B cell (primary cell): ENCODE results near the gene DPP4. TPM values are rescaled to one million over a fixed set of nuclear protein-coding genes. Genes with fewer than 3 reads are reported as not detected.

ENCODE experiments used
- ATAC-seq: fragments of 200-7000 bp; cut with Tn5 transposase; one replicate; pipeline ENCODE4 v1.10.0; 2021; ENCODE audit warnings: low read depth, mild to moderate bottlenecking, moderate number of reproducible peaks, moderate library complexity
- CTCF ChIA-PET: fragments of 350-600 bp; sonication (Branson Sonifier 250); formaldehyde crosslinking; loops from one replicate; lab custom pipeline; 2021; ENCODE audit warnings: antibody characterized with exemption, inconsistent platforms; lab: Charles Lee
- POLR2A ChIA-PET: fragments of 350-600 bp; sonication (Branson Sonifier 250); formaldehyde crosslinking; loops from one replicate; lab custom pipeline; 2021; ENCODE audit warnings: antibody characterized with exemption; lab: Charles Lee
- DNase-seq: peaks from one replicate; pipeline ENCODE4 v3.0.0; 2013
- H2AFZ ChIP-seq: 2 replicates; pipeline ENCODE4 v1.6.1; 2012; ENCODE audit warnings: mild to moderate bottlenecking, low read depth, low read length; ENCODE audit not compliant: insufficient read depth, poor library complexity, severe bottlenecking
- H3K27ac ChIP-seq, 2 donors: 1 replicate in 1 of 2; 2 replicates in 1 of 2; pipeline ENCODE4 v1.5.1; 2012 to 2013; ENCODE audit warnings: low read length in 2 of 2, mild to moderate bottlenecking in 2 of 2, moderate library complexity in 1 of 2
- H3K27me3 ChIP-seq, 4 experiments: fragments of 200-600 bp in 1 of 4; sonication (generic) in 1 of 4; replicated peaks in 1 of 4; 1 replicate in 2 of 4; 2 replicates in 2 of 4; pipeline versions ENCODE4 v1.6.1 to v1.7.0; 2013 to 2016; ENCODE audit warnings: low read length in 3 of 4, mild to moderate bottlenecking in 2 of 4, mixed read lengths in 1 of 4, moderate library complexity in 1 of 4; ENCODE audit not compliant: insufficient read depth in 4 of 4, control insufficient read depth in 3 of 4; ENCODE audit errors: control extremely low read depth in 1 of 4
- H3K36me3 ChIP-seq, 2 experiments: replicated peaks in 1 of 2; 1 replicate in 1 of 2; 2 replicates in 1 of 2; pipeline versions ENCODE4 v1.6.1 to v1.7.1; 2013; ENCODE audit warnings: low read length in 1 of 2; ENCODE audit not compliant: insufficient read depth in 2 of 2, control insufficient read depth in 1 of 2; ENCODE audit errors: control extremely low read depth in 1 of 2, extremely low read depth in 1 of 2
- H3K4me1 ChIP-seq, 2 donors: fragments of 200-600 bp in 1 of 2; sonication (generic) in 1 of 2; 1 replicate in 1 of 2; 2 replicates in 1 of 2; pipeline versions ENCODE4 v1.5.1 to v1.6.1; 2013 to 2017; ENCODE audit warnings: low read length in 2 of 2; ENCODE audit not compliant: control insufficient read depth in 2 of 2, insufficient read depth in 2 of 2
- H3K4me2 ChIP-seq: replicated peaks from 2 replicates; pipeline ENCODE3; 2012; ENCODE audit warnings: mild to moderate bottlenecking, low read depth, low read length; ENCODE audit not compliant: poor library complexity, severe bottlenecking
- H3K4me3 ChIP-seq, 5 experiments: fragments of 200-600 bp in 1 of 5; sonication (generic) in 1 of 5; 1 replicate in 3 of 5; 2 replicates in 2 of 5; pipeline versions ENCODE4 v1.5.1 to v1.7.0; 2011 to 2016; ENCODE audit warnings: low read length in 4 of 5, mild to moderate bottlenecking in 4 of 5, low read depth in 2 of 5, control low read depth in 1 of 5, moderate library complexity in 1 of 5; ENCODE audit not compliant: insufficient read depth in 1 of 5; ENCODE audit errors: control extremely low read depth in 1 of 5, extremely low read depth in 1 of 5
- H3K79me2 ChIP-seq: fragments of 200-600 bp; sonication (generic); one replicate; pipeline ENCODE4 v1.6.0; 2016; ENCODE audit warnings: low read length; ENCODE audit not compliant: control insufficient read depth, insufficient read depth
- H3K9ac ChIP-seq: fragments of 200-600 bp; sonication (generic); 2 replicates; pipeline ENCODE4 v1.6.1; 2017; ENCODE audit warnings: mild to moderate bottlenecking, low read length, moderate library complexity
- H3K9me3 ChIP-seq, 3 donors: one replicate each; pipeline versions ENCODE4 v1.6.1 to v1.7.1; 2013; ENCODE audit warnings: low read length in 2 of 3; ENCODE audit not compliant: control insufficient read depth in 2 of 3, insufficient read depth in 1 of 3; ENCODE audit errors: control extremely low read depth in 1 of 3
- H4K20me1 ChIP-seq: 2 replicates; pipeline ENCODE4 v1.6.0; 2012; ENCODE audit warnings: mild to moderate bottlenecking, low read length; ENCODE audit not compliant: insufficient read depth, control insufficient read depth, poor library complexity, severe bottlenecking
- H3K27ac Mint-ChIP-seq: one replicate; pipeline ENCODE4 v1.8.0; 2021; ENCODE audit warnings: mixed read lengths
- H3K27me3 Mint-ChIP-seq: one replicate; pipeline ENCODE4 v1.8.0; 2021; ENCODE audit warnings: mixed read lengths
- H3K4me1 Mint-ChIP-seq: one replicate; pipeline ENCODE4 v1.8.0; 2021; ENCODE audit warnings: mixed read lengths
- H3K4me3 Mint-ChIP-seq: one replicate; pipeline ENCODE4 v1.8.0; 2021; ENCODE audit warnings: mixed read lengths
- H3K9me3 Mint-ChIP-seq: one replicate; pipeline ENCODE4 v1.8.0; 2022; ENCODE audit warnings: mixed read lengths; ENCODE audit not compliant: insufficient read depth
- EZH2 ChIP-seq: IDR thresholded peaks from 2 replicates; pipeline ENCODE4 v1.6.1; 2012; ENCODE audit warnings: borderline replicate concordance, low read depth, mild to moderate bottlenecking, moderate library complexity, low read length; ENCODE audit not compliant: insufficient read depth, poor library complexity, severe bottlenecking
- WGBS: methylation state at CpG from one replicate; pipeline ENCODE4 v1.1.5; 2013; ENCODE audit warnings: missing lambda C conversion rate; ENCODE audit not compliant: insufficient coverage; 5-methylcytosine and 5-hydroxymethylcytosine counted together
- intact Hi-C: fragments of 100-400 bp; cut with micrococcal nuclease; formaldehyde crosslinking; loops from one replicate; pipeline ENCODE4 v1.10.0; 2022
- polyA plus RNA-seq: library from polyadenylated mRNA; depleted of rRNA; stranded (reverse); fragments of >200 nt; gene quantifications from 2 replicates; pipeline ENCODE4 v1.2.3, GENCODE V29; 2012
- total RNA-seq, 2 donors: library from RNA; stranded (reverse); fragments of 120-200 nt in 1 of 2; gene quantifications; 1 replicate in 1 of 2; 2 replicates in 1 of 2; pipeline versions ENCODE4 v1.2.3 to v1.2.4, GENCODE V29; 2013 to 2022
- TF ChIP-seq, protein P1 (sequence below): fragments of 200-600 bp; IDR thresholded peaks from one replicate; pipeline ENCODE4 v1.8.0; 2022; ENCODE audit warnings: antibody characterized with exemption, mild to moderate bottlenecking

DPP4 gene
- total and polyA plus RNA-seq, 2 donors (not counting 1 experiment from before 2014, with no cell fraction given) = 0.18 to 1.2 TPM

DNA sequence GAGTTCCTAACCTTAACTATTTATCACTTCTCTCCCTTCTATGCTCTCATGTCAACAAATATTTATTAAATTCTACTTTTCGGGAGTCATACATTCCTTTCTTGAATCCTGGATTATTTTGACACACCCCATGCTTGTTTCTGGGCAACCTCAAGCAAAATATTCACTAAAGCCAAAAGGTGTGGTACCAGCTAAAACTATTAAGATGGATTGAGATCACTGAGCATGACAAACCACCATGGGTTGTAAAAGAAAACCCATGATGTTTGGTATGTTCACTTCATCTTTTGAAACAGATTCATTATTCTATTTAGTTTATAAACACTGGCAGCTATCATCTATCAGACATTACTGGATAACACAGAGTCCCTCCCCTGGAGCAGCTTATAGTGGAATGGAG lies 32.5 kb downstream of the DPP4 start:
- no peaks in the 10 kb centered on the region for H3K9me3 Mint-ChIP-seq
- no peak overlapping the region for H2AFZ ChIP-seq
- no peaks in the 10 kb centered on the region for H3K4me1 Mint-ChIP-seq
- WGBS = no CpG with 5 or more reads among the region's 1 CpG
- H3K27me3 ChIP-seq = no peaks in the 10 kb centered on the region
- H3K36me3 ChIP-seq = no peaks in the 10 kb centered on the region
- no peak overlapping the region for H3K4me3 Mint-ChIP-seq
- H3K79me2 ChIP-seq = no peaks in the 10 kb centered on the region
- ChIA-PET CTCF (no interaction called here), POLR2A (no interaction called here)
- H4K20me1 ChIP-seq = no peaks in the 10 kb centered on the region
- H3K4me2 ChIP-seq = no peak overlapping the region
- H3K9me3 ChIP-seq = no peaks in the 10 kb centered on the region
- H3K27ac ChIP-seq = no peak overlapping the region
- peaks cover 4% of the 10 kb centered on the region for H3K27me3 Mint-ChIP-seq
- ATAC-seq (no peak), DNase-seq (no peak)
- no peak overlapping the region for H3K27ac Mint-ChIP-seq
- TF ChIP-seq, protein P1, sequence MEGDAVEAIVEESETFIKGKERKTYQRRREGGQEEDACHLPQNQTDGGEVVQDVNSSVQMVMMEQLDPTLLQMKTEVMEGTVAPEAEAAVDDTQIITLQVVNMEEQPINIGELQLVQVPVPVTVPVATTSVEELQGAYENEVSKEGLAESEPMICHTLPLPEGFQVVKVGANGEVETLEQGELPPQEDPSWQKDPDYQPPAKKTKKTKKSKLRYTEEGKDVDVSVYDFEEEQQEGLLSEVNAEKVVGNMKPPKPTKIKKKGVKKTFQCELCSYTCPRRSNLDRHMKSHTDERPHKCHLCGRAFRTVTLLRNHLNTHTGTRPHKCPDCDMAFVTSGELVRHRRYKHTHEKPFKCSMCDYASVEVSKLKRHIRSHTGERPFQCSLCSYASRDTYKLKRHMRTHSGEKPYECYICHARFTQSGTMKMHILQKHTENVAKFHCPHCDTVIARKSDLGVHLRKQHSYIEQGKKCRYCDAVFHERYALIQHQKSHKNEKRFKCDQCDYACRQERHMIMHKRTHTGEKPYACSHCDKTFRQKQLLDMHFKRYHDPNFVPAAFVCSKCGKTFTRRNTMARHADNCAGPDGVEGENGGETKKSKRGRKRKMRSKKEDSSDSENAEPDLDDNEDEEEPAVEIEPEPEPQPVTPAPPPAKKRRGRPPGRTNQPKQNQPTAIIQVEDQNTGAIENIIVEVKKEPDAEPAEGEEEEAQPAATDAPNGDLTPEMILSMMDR = no peak
- TF ChIP-seq EZH2 = no peak
- H3K4me1 ChIP-seq = no peaks in the 10 kb centered on the region
- H3K9ac ChIP-seq = no peak overlapping the region
- no peak overlapping the region for H3K4me3 ChIP-seq
- intact Hi-C loops = no loop called here

DNA sequence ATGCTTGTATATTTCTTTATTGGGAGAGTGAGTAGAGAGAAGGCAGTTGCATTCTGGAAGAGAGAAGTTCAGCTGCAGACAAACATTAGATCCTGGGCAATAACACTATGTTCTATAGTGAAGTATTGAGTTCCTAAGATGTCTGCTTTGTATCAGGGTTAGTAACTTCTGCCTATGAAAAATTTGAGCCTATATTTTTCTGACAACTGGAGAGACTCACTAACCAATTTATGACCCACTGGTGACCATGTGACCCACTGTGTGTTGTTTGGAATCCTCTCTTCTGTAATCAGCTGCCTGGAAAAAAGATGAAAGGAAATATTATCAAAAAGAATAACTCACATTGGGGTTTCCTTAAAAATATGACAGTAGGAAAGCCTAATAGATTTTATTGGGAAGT lies 35.3 kb downstream of the DPP4 start:
- Histone ChIP-seq H3K9me3 (no peaks in the 10 kb centered on the region), H2AFZ (no peak overlapping the region), H3K27me3 (no peaks in the 10 kb centered on the region), H3K79me2 (no peaks in the 10 kb centered on the region), H3K4me3 (no peak overlapping the region), H3K36me3 (no peaks in the 10 kb centered on the region), H3K4me2 (no peak overlapping the region), H4K20me1 (no peaks in the 10 kb centered on the region), H3K27ac (no peak overlapping the region), H3K4me1 (no peaks in the 10 kb centered on the region), H3K9ac (no peak overlapping the region)
- no peaks in the 10 kb centered on the region for H3K4me1 Mint-ChIP-seq
- ATAC-seq (no peak), DNase-seq (no peak)
- POLR2A ChIA-PET = no interaction called here
- TF ChIP-seq EZH2 = no peak
- TF ChIP-seq, protein P1 = no peak
- H3K9me3 Mint-ChIP-seq = no peaks in the 10 kb centered on the region
- CTCF ChIA-PET = no interaction called here
- no peak overlapping the region for H3K4me3 Mint-ChIP-seq
- H3K27ac Mint-ChIP-seq = no peak overlapping the region
- H3K27me3 Mint-ChIP-seq = peaks cover 4% of the 10 kb centered on the region
- intact Hi-C loops = no loop called here
